ENCODE data around the gene HSPB7.

- TF ChIP-seq, protein P1, sequence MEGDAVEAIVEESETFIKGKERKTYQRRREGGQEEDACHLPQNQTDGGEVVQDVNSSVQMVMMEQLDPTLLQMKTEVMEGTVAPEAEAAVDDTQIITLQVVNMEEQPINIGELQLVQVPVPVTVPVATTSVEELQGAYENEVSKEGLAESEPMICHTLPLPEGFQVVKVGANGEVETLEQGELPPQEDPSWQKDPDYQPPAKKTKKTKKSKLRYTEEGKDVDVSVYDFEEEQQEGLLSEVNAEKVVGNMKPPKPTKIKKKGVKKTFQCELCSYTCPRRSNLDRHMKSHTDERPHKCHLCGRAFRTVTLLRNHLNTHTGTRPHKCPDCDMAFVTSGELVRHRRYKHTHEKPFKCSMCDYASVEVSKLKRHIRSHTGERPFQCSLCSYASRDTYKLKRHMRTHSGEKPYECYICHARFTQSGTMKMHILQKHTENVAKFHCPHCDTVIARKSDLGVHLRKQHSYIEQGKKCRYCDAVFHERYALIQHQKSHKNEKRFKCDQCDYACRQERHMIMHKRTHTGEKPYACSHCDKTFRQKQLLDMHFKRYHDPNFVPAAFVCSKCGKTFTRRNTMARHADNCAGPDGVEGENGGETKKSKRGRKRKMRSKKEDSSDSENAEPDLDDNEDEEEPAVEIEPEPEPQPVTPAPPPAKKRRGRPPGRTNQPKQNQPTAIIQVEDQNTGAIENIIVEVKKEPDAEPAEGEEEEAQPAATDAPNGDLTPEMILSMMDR (conservative IDR thresholded peaks at IDR 0.05; ENCODE audit: low read length): no peak
- no peak for TF ChIP-seq EZH2phosphoT487 (IDR thresholded peaks at IDR 0.05; ENCODE audit: borderline replicate concordance)
Observed at GRCh38 chr1:15966081-15966955, 51.5 kb downstream of the HSPB7 start.

All from Loucy (cell line).